Omental fat pad (tissue), 4 donors: ENCODE results near the gene B3GLCT. TPM values are rescaled to one million over a fixed set of nuclear protein-coding genes. Genes with fewer than 3 reads are reported as not detected.

Experiments
- ATAC-seq: fragments of 150-250 bp; one replicate; pipeline ENCODE4 v1.9.1; 2016; ENCODE audit warnings: mild to moderate bottlenecking, moderate library complexity; ENCODE audit not compliant: low FRiP score
- DNase-seq: peaks from one replicate; pipeline ENCODE4 v3.0.0-alpha.2; 2019; ENCODE audit warnings: low spot score
- total RNA-seq, 4 donors: library from RNA; depleted of rRNA; stranded (reverse); fragments of >200 nt; gene quantifications; one replicate each; pipeline ENCODE4 v1.1.0, GENCODE V29; 2016
- TF ChIP-seq, protein P1 (sequence below), 3 donors: fragments of 450-650 bp; IDR thresholded peaks; one replicate each; pipeline ENCODE4 v1.5.1; 2016 to 2017; ENCODE audit warnings: antibody characterized with exemption in 3 of 3, mild to moderate bottlenecking in 3 of 3, moderate library complexity in 2 of 3

Gene B3GLCT
- total RNA-seq, 4 donors from 2014 or later: 5.4 to 16.4 (median 6.6) TPM

DNA sequence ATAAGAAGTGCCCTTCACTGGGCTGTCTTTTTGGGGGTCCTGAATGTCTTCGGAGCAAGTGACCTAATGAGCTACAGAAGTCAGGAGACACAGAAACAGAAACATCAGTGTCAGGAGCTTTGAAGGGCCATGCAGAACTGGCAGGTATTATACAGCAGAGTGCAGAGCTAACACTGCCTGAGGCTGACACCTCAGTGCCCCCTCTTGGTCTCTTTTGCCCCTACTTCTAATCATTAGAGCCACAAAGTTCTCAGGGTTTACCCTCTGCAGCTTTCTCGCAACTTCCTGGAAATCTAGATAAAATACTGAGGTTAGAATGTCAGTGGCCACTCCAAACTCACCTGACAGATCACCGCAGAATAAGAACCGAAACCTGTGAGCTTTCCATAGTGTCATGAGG, 172.7 kb downstream of the B3GLCT start:
- no peak for DNase-seq
- TF ChIP-seq, protein P1, sequence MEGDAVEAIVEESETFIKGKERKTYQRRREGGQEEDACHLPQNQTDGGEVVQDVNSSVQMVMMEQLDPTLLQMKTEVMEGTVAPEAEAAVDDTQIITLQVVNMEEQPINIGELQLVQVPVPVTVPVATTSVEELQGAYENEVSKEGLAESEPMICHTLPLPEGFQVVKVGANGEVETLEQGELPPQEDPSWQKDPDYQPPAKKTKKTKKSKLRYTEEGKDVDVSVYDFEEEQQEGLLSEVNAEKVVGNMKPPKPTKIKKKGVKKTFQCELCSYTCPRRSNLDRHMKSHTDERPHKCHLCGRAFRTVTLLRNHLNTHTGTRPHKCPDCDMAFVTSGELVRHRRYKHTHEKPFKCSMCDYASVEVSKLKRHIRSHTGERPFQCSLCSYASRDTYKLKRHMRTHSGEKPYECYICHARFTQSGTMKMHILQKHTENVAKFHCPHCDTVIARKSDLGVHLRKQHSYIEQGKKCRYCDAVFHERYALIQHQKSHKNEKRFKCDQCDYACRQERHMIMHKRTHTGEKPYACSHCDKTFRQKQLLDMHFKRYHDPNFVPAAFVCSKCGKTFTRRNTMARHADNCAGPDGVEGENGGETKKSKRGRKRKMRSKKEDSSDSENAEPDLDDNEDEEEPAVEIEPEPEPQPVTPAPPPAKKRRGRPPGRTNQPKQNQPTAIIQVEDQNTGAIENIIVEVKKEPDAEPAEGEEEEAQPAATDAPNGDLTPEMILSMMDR (IDR thresholded peaks at IDR 0.05): no peak
- ATAC-seq: no peak

DNA sequence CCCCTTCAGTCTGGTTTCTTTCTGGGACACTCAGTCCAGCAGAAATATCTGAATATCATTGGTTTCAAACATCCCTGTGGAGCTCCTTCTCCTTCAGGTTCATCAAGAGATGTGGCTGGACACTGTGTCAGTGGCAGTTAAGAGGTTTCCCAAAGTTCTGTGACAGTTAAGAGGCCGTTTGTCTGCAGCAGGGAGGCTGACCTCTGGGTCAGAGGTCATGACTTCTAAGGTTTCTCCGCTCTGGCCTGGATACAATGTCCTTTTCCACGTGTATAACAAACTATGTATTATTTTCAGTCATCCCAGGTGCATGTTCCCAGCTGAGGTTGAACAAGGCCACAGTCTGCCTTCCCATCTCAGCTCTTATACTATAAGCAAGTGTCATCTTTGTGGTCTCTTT, 174.9 kb downstream of the B3GLCT start:
- ATAC-seq (no peak), DNase-seq (no peak)
- TF ChIP-seq, protein P1 (IDR thresholded peaks at IDR 0.05): no peak

DNA sequence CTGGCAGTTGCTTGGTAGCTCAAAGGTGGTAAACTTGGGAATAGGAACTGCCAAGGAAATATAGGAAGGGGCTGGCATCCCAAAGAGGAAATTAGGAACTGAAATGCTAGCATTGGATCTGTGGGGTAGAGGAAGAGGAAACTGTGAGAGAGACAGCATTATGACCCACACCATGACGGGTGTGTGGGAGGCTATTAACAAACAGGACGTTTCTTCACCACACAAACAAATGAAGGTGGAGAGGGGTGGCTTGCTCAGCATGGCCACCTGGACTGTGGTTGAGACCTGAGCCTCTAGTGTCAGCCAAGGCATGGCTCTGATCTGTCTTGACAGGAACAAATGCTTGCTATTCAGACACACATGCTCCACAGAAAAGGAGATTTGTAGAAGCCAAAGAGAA, 178.2 kb downstream of the B3GLCT start:
- TF ChIP-seq, protein P1 (IDR thresholded peaks at IDR 0.05): no peak
- no peak for ATAC-seq
- no peak for DNase-seq

DNA sequence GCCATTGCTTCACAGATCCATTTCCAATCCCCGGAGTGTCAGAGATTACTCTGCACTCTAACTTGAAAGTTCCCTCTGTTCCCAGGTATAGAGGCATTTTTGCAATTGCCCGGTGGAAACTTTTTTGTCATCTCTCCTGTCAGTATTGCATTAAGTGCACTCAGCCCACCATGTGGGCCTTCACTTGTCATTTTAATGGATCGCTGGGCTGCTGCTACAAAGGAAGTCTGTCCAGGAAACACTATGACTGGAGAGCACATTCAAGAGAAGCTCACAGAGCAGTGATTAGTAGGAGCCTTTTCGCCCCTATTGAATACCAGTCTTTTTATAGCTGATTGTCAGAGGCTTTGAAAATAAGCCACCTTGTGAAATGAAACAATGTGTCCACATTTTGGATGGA, 180.9 kb downstream of the B3GLCT start:
- DNase-seq (no peak), ATAC-seq (no peak)
- TF ChIP-seq, protein P1 (IDR thresholded peaks at IDR 0.05): no peak

Other genes starting within 250 kb of the B3GLCT start
- 100 to 1,000 TPM in 1 of 4 donors, 10 to 100 TPM in 3; 36.2 to 340 (median 66.4) TPM for gene HSPH1, start 38.1 kb upstream of the B3GLCT start, total RNA-seq